HG03565 (cell line): ENCODE results near the gene MAN1A1.

Experiments used
- ATAC-seq: cut with Tn5 transposase; IDR thresholded peaks from one replicate; pipeline ENCODE4 v1.9.1; 2021; ENCODE audit warnings: mild to moderate bottlenecking, moderate library complexity; ENCODE audit not compliant: unreplicated experiment

The MAN1A1 gene

GRCh38 chr6:119276211-119276610 lies 73.3 kb downstream of the MAN1A1 start:
- no peak for ATAC-seq

- ATAC-seq: no peak
Measured at GRCh38 chr6:119274197-119274595, 75.4 kb downstream of the MAN1A1 start.

GRCh38 chr6:119273272-119274196 lies 76.0 kb downstream of the MAN1A1 start:
- no peak for ATAC-seq

- no peak for ATAC-seq
Measured at GRCh38 chr6:119270545-119270944, 79.0 kb downstream of the MAN1A1 start.

- no peak for ATAC-seq
Measured at GRCh38 chr6:119269266-119270103, 80.1 kb downstream of the MAN1A1 start.

GRCh38 chr6:119267126-119267905 lies 82.2 kb downstream of the MAN1A1 start:
- ATAC-seq: no peak

GRCh38 chr6:119264854-119265397 lies 84.6 kb downstream of the MAN1A1 start:
- no peak for ATAC-seq

- no peak for ATAC-seq
Measured at GRCh38 chr6:119262612-119263011, 86.9 kb downstream of the MAN1A1 start.

GRCh38 chr6:119261944-119262284 lies 87.6 kb downstream of the MAN1A1 start:
- ATAC-seq: no peak

GRCh38 chr6:119259027-119259426 lies 90.5 kb downstream of the MAN1A1 start:
- peak; percentile 83 for ATAC-seq

- ATAC-seq: no peak
Measured at GRCh38 chr6:119257726-119258125, 91.8 kb downstream of the MAN1A1 start.

GRCh38 chr6:119256978-119257462 lies 92.5 kb downstream of the MAN1A1 start:
- ATAC-seq: no peak

GRCh38 chr6:119256392-119256791 lies 93.2 kb downstream of the MAN1A1 start:
- no peak for ATAC-seq

- no peak for ATAC-seq
Measured at GRCh38 chr6:119255492-119255891, 94.1 kb downstream of the MAN1A1 start.

GRCh38 chr6:119250036-119250435 lies 99.5 kb downstream of the MAN1A1 start:
- ATAC-seq: no peak

GRCh38 chr6:119249319-119249718 lies 100.2 kb downstream of the MAN1A1 start:
- ATAC-seq: no peak

GRCh38 chr6:119247504-119247903 lies 102.1 kb downstream of the MAN1A1 start:
- no peak for ATAC-seq

GRCh38 chr6:119243657-119244056 lies 105.9 kb downstream of the MAN1A1 start:
- no peak for ATAC-seq

- no peak for ATAC-seq
Measured at GRCh38 chr6:119243037-119243436, 106.5 kb downstream of the MAN1A1 start.

- ATAC-seq: no peak
Measured at GRCh38 chr6:119241540-119242309, 107.8 kb downstream of the MAN1A1 start.
